Measurements from ENCODE around the gene ETNPPL.

ETNPPL gene

GRCh38 chr4:108762559-108763225 is at the start of gene ETNPPL:
ETNPPL (minus strand) TSS chr4:108763053; CDS start chr4:108762898, 155 bp downstream.
- no peak for DNase-seq (ENCODE audit: low read depth)

GRCh38 chr4:108811486-108811885 is 48.6 kb upstream of the ETNPPL start:
- DNase-seq (ENCODE audit: low read depth) = no peak

- no peak for DNase-seq (ENCODE audit: low read depth)
Observed at GRCh38 chr4:108810087-108810486, 47.2 kb upstream of the ETNPPL start.

- no peak for DNase-seq (ENCODE audit: low read depth)
Observed at GRCh38 chr4:108804648-108805273, 41.9 kb upstream of the ETNPPL start.

- no peak for DNase-seq (ENCODE audit: low read depth)
Observed at GRCh38 chr4:108799306-108799705, 36.5 kb upstream of the ETNPPL start.

GRCh38 chr4:108796173-108796572 is 33.3 kb upstream of the ETNPPL start:
- DNase-seq (ENCODE audit: low read depth) = no peak

- no peak for DNase-seq (ENCODE audit: low read depth)
Observed at GRCh38 chr4:108795733-108796132, 32.9 kb upstream of the ETNPPL start.

GRCh38 chr4:108794136-108794535 is 31.3 kb upstream of the ETNPPL start:
- no peak for DNase-seq (ENCODE audit: low read depth)

GRCh38 chr4:108793415-108793814 is 30.6 kb upstream of the ETNPPL start:
- no peak for DNase-seq (ENCODE audit: low read depth)

GRCh38 chr4:108788731-108789130 is 25.9 kb upstream of the ETNPPL start:
- no peak for DNase-seq (ENCODE audit: low read depth)

- DNase-seq (ENCODE audit: low read depth) = no peak
Observed at GRCh38 chr4:108787724-108788123, 24.9 kb upstream of the ETNPPL start.

- no peak for DNase-seq (ENCODE audit: low read depth)
Observed at GRCh38 chr4:108787106-108787505, 24.3 kb upstream of the ETNPPL start.

- DNase-seq (ENCODE audit: low read depth) = no peak
Observed at GRCh38 chr4:108786351-108786750, 23.5 kb upstream of the ETNPPL start.

GRCh38 chr4:108783665-108784463 is 21.0 kb upstream of the ETNPPL start:
- DNase-seq (ENCODE audit: low read depth) = no peak

GRCh38 chr4:108779958-108780357 is 17.1 kb upstream of the ETNPPL start:
- no peak for DNase-seq (ENCODE audit: low read depth)

GRCh38 chr4:108777388-108777787 is 14.5 kb upstream of the ETNPPL start:
- DNase-seq (ENCODE audit: low read depth) = no peak

GRCh38 chr4:108775921-108776320 is 13.1 kb upstream of the ETNPPL start:
- no peak for DNase-seq (ENCODE audit: low read depth)

GRCh38 chr4:108774809-108775530 is 12.1 kb upstream of the ETNPPL start:
- no peak for DNase-seq (ENCODE audit: low read depth)

- DNase-seq (ENCODE audit: low read depth) = no peak
Observed at GRCh38 chr4:108772402-108772801, 9.5 kb upstream of the ETNPPL start.

- DNase-seq (ENCODE audit: low read depth) = no peak
Observed at GRCh38 chr4:108766058-108766457, 3.2 kb upstream of the ETNPPL start.

- DNase-seq (ENCODE audit: low read depth) = no peak
Observed at GRCh38 chr4:108763986-108764385, 1.1 kb upstream of the ETNPPL start.

- no peak for DNase-seq (ENCODE audit: low read depth)
Observed at GRCh38 chr4:108763226-108763593, 357 bp upstream of the ETNPPL start.

All from stimulated activated CD8-positive, alpha-beta memory T cell treated with anti-CD3 and anti-CD28 coated beads, Interleukin-15, amount 100 ng/mL, for 24 hours (primary cell).